Measurements from ENCODE around the gene SMARCAL1.

SMARCAL1 gene

GRCh38 chr2:216392945-216393840 is 19.1 kb upstream of the SMARCAL1 start:
- no peak for DNase-seq

GRCh38 chr2:216394881-216395280 is 17.4 kb upstream of the SMARCAL1 start:
- DNase-seq = no peak

DNA sequence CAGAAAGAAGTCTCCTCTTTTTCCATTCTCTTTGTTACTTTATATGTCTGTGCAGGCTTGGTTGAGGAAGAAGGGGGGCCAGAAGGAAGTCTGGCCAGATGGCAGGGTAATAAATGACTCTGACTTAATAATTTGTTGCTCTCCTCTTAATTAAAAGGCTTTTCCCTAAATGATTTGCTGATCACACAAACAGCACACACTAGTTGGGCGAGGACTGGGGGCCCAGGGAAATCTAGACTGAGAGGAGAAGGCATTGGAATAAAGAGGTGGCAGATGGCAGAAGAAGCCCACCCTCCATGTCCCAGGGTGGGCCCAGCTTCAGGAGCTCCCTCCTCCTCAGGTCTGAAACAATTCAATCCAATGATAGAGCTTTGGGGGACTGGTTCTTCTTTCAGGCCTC is 12.7 kb upstream of the SMARCAL1 start:
- peak; percentile 16 for DNase-seq

DNA sequence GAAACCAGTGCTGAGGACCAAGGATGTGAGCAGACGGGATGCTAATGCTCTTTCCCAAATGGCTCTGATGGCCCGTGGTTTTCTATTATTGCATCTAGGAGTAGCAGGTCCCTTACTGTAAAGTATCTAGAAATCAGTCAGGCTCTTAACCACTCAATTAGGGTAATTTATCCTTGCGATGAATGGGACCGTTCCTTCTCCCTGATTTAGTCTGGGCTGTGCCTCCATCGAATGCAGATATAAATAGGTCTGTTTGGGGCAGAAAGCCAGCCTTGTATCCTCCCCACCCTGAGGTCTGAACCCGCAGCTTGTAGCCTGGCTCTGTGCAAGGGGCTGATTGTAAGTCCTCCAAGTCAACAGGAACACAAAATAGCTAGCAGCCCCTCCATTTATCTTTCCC is 9.5 kb upstream of the SMARCAL1 start:
- DNase-seq = no peak

DNA sequence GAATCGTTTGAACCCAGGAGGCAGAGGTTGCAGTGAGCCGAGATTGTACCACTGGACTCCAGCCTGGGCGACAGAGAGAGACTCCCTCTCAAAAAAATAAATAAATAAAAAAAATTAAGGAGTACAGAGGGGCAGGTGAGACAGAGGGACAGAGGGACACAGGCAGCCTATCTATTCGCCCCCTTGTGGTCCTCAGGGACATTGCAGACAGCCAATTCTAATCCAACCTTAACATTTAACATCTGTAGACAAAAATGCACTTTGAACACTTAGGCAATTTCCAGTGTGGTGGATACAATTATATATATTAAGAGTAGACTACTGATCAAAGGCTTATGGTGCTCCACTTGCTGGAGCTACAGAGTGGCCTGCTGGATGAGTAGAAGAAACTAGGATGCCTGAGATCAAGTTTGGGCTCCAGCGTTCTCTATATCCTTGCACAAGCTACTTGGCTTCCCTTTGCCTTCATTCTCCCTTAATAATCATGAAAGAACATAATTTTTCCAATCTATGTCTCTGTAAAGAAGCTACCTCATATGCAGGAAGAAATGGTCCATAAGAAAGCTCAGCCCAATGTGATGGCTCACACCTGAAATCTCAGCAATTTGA is 8.2 kb upstream of the SMARCAL1 start:
- DNase-seq = no peak

GRCh38 chr2:216405588-216405987 is 6.7 kb upstream of the SMARCAL1 start:
- no peak for DNase-seq

GRCh38 chr2:216406826-216407225 is 5.5 kb upstream of the SMARCAL1 start:
- peak; percentile 93 for DNase-seq

DNA sequence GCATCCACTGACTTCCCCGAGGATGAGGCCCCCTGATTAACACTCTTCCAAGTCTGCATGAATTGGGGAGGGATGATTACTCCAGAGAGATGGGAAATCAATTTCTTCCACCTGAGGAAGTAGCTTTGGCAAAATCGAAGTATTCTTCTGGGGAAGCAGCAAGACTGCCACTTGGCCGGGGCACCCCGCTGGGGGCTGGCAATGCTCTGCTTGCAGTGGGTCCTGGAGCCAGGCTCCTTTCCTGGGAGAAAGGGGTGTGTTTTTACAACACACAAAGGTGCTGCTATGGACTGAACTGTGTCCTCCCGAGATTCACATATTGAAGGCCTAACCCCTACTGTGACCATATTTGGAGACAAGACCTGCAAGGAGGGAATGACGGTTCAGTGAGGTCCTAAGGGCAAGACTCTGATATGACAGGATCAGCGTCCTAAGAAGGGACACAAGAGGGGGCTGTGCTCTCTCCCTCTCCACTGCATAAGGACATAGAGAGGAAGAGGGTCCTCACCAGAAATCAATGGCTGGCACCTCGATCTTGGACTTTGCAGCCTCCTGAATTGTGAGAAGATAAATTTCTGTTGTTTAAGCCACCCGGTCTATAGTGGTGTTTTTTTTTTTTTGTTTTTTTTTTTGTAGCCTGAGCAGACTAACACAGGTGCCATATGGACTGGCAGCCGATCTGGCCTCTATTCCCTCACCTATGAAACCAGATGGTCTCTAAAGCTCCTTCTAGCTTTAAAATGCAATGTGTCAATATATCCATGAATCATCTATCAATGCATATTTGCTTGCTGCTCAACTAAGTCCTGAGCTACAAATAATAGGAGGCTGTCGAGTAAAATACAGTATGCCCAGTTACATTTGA is 3.6 kb upstream of the SMARCAL1 start:
- peak; percentile 93 for DNase-seq

- DNase-seq = no peak
Measured at GRCh38 chr2:216410550-216410949, 1.7 kb upstream of the SMARCAL1 start.

- no peak for DNase-seq
Measured at GRCh38 chr2:216413882-216414281, 1.6 kb downstream of the SMARCAL1 start.

- no peak for DNase-seq
Measured at GRCh38 chr2:216414772-216415319, 2.6 kb downstream of the SMARCAL1 start.

DNA sequence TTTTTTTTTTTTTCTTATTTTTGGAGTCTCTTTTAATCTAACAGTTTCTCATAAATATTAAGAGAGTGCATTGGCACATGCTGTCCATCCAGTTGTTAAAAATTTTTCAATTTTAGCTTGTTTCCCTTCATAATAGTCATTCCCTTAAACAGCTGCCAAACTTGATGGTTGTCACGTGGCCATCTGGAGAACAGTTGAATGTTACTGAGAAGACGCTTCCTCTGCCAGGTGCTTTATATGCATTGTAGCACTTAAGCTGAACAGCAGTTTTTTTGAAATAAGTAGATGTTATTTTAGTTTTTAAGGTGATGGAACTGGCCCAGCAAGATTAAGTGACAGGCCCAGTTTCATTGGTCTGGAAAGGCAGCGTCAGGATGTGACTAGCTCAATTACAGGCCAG is 3.3 kb downstream of the SMARCAL1 start:
- DNase-seq = peak; percentile 34

GRCh38 chr2:216416571-216417307 is 4.5 kb downstream of the SMARCAL1 start:
- DNase-seq = no peak

DNA sequence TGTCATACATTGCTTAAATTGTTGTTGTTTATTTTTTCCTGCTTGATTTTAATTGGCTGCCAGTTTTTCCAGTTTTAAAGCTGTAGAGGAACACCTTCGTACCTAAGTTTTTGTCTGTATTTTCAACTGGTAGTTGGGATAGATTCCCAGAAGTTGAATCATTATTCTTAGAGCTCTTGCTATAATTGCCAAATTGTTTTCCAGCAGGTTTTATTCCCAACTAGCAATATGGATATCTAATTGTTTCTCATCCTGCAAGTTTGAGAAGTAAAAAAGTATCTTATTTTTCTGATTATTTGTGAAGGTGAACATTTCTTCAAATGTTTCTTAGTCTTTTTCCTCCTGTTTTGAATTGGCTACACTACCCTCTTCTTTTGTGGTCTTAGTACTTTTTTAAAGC is 6.7 kb downstream of the SMARCAL1 start:
- no peak for DNase-seq

DNA sequence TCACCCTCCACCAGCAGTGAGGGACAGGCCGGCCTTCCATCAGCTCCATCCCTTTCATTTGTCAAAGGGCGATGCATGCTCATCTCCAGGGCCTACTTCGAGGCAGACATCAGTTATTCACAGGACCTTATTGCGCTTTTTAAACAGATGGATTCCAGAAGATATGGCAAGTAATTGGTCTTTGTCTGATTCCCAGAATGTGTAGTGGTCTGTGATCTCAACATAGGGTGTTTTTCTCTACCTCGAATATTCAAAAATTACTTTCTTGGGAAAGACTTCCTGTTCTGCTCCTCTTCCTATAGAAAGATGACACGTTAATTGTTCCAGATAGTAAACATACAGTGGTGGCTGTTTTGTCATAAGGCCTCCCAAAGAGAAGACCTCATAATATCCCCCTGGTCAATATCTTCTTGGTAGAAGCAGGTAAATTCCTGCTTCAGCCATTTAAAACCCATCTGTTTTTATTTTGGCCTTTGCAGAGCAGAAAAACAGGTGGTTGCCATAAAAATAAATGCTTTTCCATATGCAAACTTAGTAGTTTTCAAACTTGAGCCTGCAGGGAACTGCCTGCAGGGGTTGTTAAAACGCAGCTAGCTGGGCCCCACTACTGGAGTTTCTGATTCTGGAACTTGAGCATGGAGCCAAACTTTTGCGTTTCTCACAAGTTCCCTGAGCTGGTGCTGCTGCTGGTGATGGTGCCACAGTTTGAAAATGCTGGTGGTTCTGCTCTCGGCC is 8.2 kb downstream of the SMARCAL1 start:
- no peak for DNase-seq

DNA sequence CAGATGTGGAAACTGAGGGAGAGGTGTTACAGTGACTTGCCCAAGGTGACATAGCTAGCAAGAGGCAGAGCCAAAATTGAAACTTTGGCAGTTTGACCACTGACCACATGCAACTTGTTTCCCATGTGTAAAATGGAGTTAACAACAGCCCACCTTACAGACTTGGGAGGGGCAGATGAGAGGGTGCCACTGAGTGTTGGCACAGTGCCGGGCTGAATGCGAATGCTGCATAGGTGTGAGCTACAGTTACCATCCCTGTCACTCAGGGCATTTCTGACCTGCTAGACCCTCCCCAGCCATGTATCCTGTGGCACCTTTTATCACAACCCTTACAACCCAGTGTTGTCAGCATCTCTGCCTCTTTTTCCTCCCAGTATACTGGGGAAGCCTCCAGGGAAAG is 10.8 kb downstream of the SMARCAL1 start:
- DNase-seq = no peak

DNA sequence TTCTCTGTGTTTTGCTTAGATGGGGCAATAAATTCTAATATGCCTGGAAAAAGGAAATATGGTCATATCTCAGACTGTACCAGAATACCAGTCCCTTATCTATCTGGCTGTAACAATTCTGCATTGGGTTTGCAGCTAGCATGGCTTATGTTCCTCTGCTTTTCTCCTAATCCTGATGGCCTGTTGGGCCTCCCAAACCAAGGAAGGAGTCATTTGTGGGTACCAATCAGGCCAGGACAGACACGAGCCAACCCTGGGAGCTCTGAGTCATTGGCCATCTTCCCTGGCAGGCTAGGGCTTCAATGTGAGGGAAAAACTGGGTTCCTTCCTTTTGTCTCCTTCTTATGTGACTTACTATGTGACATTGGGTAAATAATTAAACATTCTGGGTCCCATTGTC is 12.0 kb downstream of the SMARCAL1 start:
- DNase-seq = no peak

GRCh38 chr2:216425008-216425787 is 12.9 kb downstream of the SMARCAL1 start:
- no peak for DNase-seq

GRCh38 chr2:216426166-216426777 is 14.0 kb downstream of the SMARCAL1 start:
- DNase-seq = no peak

- no peak for DNase-seq
Measured at GRCh38 chr2:216426938-216427337, 14.7 kb downstream of the SMARCAL1 start.
